ENCODE measurements around the gene FAM131B.

Gene FAM131B

GRCh38 chr7:143369678-143370651 is 7.5 kb upstream of the FAM131B start:
- Histone ChIP-seq H3K27ac (ENCODE audit: low read length) (no peak overlapping the region), H3K4me3 (ENCODE audit: low read length) (no peak overlapping the region), H3K9ac (ENCODE audit: low read length) (no peak overlapping the region), H3K9me3 (ENCODE audit: insufficient read depth, low read length) (no peaks in the 10 kb centered on the region), H4K20me1 (ENCODE audit: insufficient read depth, low read length) (no peaks in the 10 kb centered on the region), H3K79me2 (ENCODE audit: low read length) (no peaks in the 10 kb centered on the region), H3K27me3 (ENCODE audit: low read depth, low read length) (peaks cover 26% of the 10 kb centered on the region), H3K4me1 (ENCODE audit: low read length) (peaks cover 6% of the 10 kb centered on the region; the same call in 1 of the 2 replicates), H3K4me2 (ENCODE audit: low read length) (no peak overlapping the region), H3K36me3 (replicated peaks; ENCODE audit: low read depth, low read length) (no peaks in the 10 kb centered on the region), H2AFZ (ENCODE audit: low read depth, low read length) (no peak overlapping the region)
- no peak for TF ChIP-seq EZH2phosphoT487 (IDR thresholded peaks at IDR 0.05; ENCODE audit: low read depth)
- TF ChIP-seq, protein P1, sequence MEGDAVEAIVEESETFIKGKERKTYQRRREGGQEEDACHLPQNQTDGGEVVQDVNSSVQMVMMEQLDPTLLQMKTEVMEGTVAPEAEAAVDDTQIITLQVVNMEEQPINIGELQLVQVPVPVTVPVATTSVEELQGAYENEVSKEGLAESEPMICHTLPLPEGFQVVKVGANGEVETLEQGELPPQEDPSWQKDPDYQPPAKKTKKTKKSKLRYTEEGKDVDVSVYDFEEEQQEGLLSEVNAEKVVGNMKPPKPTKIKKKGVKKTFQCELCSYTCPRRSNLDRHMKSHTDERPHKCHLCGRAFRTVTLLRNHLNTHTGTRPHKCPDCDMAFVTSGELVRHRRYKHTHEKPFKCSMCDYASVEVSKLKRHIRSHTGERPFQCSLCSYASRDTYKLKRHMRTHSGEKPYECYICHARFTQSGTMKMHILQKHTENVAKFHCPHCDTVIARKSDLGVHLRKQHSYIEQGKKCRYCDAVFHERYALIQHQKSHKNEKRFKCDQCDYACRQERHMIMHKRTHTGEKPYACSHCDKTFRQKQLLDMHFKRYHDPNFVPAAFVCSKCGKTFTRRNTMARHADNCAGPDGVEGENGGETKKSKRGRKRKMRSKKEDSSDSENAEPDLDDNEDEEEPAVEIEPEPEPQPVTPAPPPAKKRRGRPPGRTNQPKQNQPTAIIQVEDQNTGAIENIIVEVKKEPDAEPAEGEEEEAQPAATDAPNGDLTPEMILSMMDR (IDR thresholded peaks at IDR 0.05; ENCODE audit: low read depth, low read length), result no peak

- no peaks in the 10 kb centered on the region for H3K9me3 ChIP-seq (ENCODE audit: insufficient read depth, low read length)
- no peak overlapping the region for H3K9ac ChIP-seq (ENCODE audit: low read length)
- H3K36me3 ChIP-seq (replicated peaks; ENCODE audit: low read depth, low read length), result no peaks in the 10 kb centered on the region
- H4K20me1 ChIP-seq (ENCODE audit: insufficient read depth, low read length), result no peaks in the 10 kb centered on the region
- no peak for TF ChIP-seq EZH2phosphoT487 (IDR thresholded peaks at IDR 0.05; ENCODE audit: low read depth)
- TF ChIP-seq, protein P1 (IDR thresholded peaks at IDR 0.05; ENCODE audit: low read depth, low read length), result no peak
- no peaks in the 10 kb centered on the region for H3K4me1 ChIP-seq (ENCODE audit: low read length)
- no peak overlapping the region for H3K27ac ChIP-seq (ENCODE audit: low read length)
- no peak overlapping the region for H3K4me3 ChIP-seq (ENCODE audit: low read length)
- no peaks in the 10 kb centered on the region for H3K79me2 ChIP-seq (ENCODE audit: low read length)
- peaks cover 42% of the 10 kb centered on the region for H3K27me3 ChIP-seq (ENCODE audit: low read depth, low read length)
- no peak overlapping the region for H3K4me2 ChIP-seq (ENCODE audit: low read length)
- no peak overlapping the region for H2AFZ ChIP-seq (ENCODE audit: low read depth, low read length)
Measured at GRCh38 chr7:143368387-143368786, 5.9 kb upstream of the FAM131B start.

DNA sequence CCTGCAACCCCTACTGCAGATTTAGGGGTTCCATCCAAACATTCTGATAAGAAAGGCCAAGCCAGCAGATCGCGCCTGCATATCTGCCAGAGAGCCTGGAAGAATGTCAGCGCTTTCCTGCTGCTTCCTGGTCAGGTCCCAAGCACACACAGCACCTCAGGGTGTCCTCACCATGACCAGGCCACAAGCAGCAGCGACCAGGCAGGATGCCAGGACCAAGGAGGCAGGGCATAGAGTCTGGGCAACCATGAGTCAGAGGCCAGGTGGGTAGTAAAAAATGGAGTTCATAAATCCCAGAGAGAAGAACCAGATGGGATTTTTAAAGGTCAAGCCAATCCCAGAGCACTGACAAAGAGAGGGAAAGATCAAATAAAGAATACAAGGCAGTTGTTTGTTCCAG is 5.5 kb upstream of the FAM131B start:
- H4K20me1 ChIP-seq (ENCODE audit: insufficient read depth, low read length), result no peaks in the 10 kb centered on the region
- H3K4me1 ChIP-seq (ENCODE audit: low read length), result peaks cover under 1% of the 10 kb centered on the region
- no peaks in the 10 kb centered on the region for H3K36me3 ChIP-seq (replicated peaks; ENCODE audit: low read depth, low read length)
- H3K27me3 ChIP-seq (ENCODE audit: low read depth, low read length), result peaks cover 46% of the 10 kb centered on the region
- H3K79me2 ChIP-seq (ENCODE audit: low read length), result no peaks in the 10 kb centered on the region
- TF ChIP-seq, protein P1 (IDR thresholded peaks at IDR 0.05; ENCODE audit: low read depth, low read length), result no peak
- H3K4me3 ChIP-seq (ENCODE audit: low read length), result no peak overlapping the region
- H3K27ac ChIP-seq (ENCODE audit: low read length), result no peak overlapping the region
- no peak overlapping the region for H3K9ac ChIP-seq (ENCODE audit: low read length)
- no peaks in the 10 kb centered on the region for H3K9me3 ChIP-seq (ENCODE audit: insufficient read depth, low read length)
- no peak overlapping the region for H2AFZ ChIP-seq (ENCODE audit: low read depth, low read length)
- no peak overlapping the region for H3K4me2 ChIP-seq (ENCODE audit: low read length)
